DOHH2 (cell line): ENCODE data around the gene INSIG1.

Source experiments
- H3F3A ChIP-seq: fragments of 200-600 bp; sonication (generic), shearing (Covaris generic); 2 replicates; pipeline ENCODE4 v1.6.0; 2016; ENCODE audit warnings: antibody characterized with exemption, mild to moderate bottlenecking; ENCODE audit not compliant: control insufficient read depth, insufficient read depth
- H3K27ac ChIP-seq: fragments of 200-600 bp; sonication (generic); 2 replicates; pipeline ENCODE4 v1.5.1; 2014; ENCODE audit warnings: low read depth, mild to moderate bottlenecking, low read length, moderate library complexity
- H3K27me3 ChIP-seq: fragments of 200-600 bp; sonication (generic); 2 replicates; pipeline ENCODE4 v1.6.1; 2014; ENCODE audit warnings: mild to moderate bottlenecking, low read length, mixed read lengths; ENCODE audit not compliant: control insufficient read depth
- H3K36me3 ChIP-seq: fragments of 200-600 bp; sonication (generic); 2 replicates; pipeline ENCODE4 v1.6.1; 2014; ENCODE audit warnings: mild to moderate bottlenecking, low read length, moderate library complexity, mixed read lengths; ENCODE audit not compliant: control insufficient read depth
- H3K4me1 ChIP-seq: fragments of 200-600 bp; sonication (generic); 2 replicates; pipeline ENCODE4 v1.6.1; 2014; ENCODE audit warnings: mild to moderate bottlenecking, low read length, mixed read lengths; ENCODE audit not compliant: control insufficient read depth
- H3K4me2 ChIP-seq: fragments of 200-600 bp; sonication (generic); 2 replicates; pipeline ENCODE4 v1.6.0; 2014; ENCODE audit warnings: mild to moderate bottlenecking, low read length, moderate library complexity
- H3K4me3 ChIP-seq: fragments of 200-600 bp; sonication (generic); 2 replicates; pipeline ENCODE4 v1.5.1; 2014; ENCODE audit warnings: mild to moderate bottlenecking, low read length, mixed read lengths
- H3K79me2 ChIP-seq: fragments of 200-600 bp; sonication (generic); 2 replicates; pipeline ENCODE4 v1.6.1; 2014; ENCODE audit warnings: mild to moderate bottlenecking, low read length, mixed read lengths; ENCODE audit not compliant: control insufficient read depth
- H3K9me2 ChIP-seq: fragments of 200-600 bp; sonication (generic); replicated peaks from 2 replicates; pipeline ENCODE4 v1.6.1; 2014; ENCODE audit warnings: mild to moderate bottlenecking, low read length, mixed read lengths; ENCODE audit not compliant: control insufficient read depth
- H3K9me3 ChIP-seq: fragments of 200-600 bp; sonication (generic); 2 replicates; pipeline ENCODE4 v1.6.1; 2014; ENCODE audit warnings: antibody characterized with exemption, low read length, mixed read lengths; ENCODE audit not compliant: control insufficient read depth, insufficient read depth
- H4K20me1 ChIP-seq: fragments of 200-600 bp; sonication (generic); 2 replicates; pipeline ENCODE4 v1.6.0; 2014; ENCODE audit warnings: low read depth, mild to moderate bottlenecking, antibody characterized with exemption, low read length, moderate library complexity; ENCODE audit not compliant: control insufficient read depth, insufficient read depth
- CTCF ChIP-seq: fragments of 200-600 bp; sonication (generic); IDR thresholded peaks from one replicate; pipeline ENCODE4 v1.5.1; 2014; ENCODE audit warnings: antibody characterized with exemption, mild to moderate bottlenecking, low read depth, low read length; ENCODE audit not compliant: poor library complexity, severe bottlenecking
- EZH2phosphoT487 ChIP-seq: fragments of 200-600 bp; sonication (generic); IDR thresholded peaks from 2 replicates; pipeline ENCODE4 v1.6.1; 2017; ENCODE audit warnings: borderline replicate concordance, mild to moderate bottlenecking, antibody characterized with exemption, low read length, moderate library complexity, mixed read lengths

The INSIG1 gene

GRCh38 chr7:155358948-155359712 is 61.5 kb downstream of the INSIG1 start:
- H3K4me2 ChIP-seq = no peak overlapping the region
- TF ChIP-seq CTCF (no peak), EZH2phosphoT487 (no peak)
- no peak overlapping the region for H3K4me3 ChIP-seq
- H4K20me1 ChIP-seq = no peaks in the 10 kb centered on the region
- peaks cover 27% of the 10 kb centered on the region for H3K27me3 ChIP-seq
- H3K27ac ChIP-seq = no peak overlapping the region
- H3F3A ChIP-seq = no peaks in the 10 kb centered on the region
- H3K36me3 ChIP-seq = no peaks in the 10 kb centered on the region
- no peaks in the 10 kb centered on the region for H3K9me2 ChIP-seq
- H3K4me1 ChIP-seq = peaks cover 40% of the 10 kb centered on the region
- H3K9me3 ChIP-seq = no peaks in the 10 kb centered on the region; the same call in 1 of the 2 replicates
- no peaks in the 10 kb centered on the region for H3K79me2 ChIP-seq
